NCI-H69 (cell line): Measurements from ENCODE around the gene KDELR3.

ENCODE experiments used
- DNase-seq: peaks from one replicate; lab custom pipeline; 2025; lab: John Stamatoyannopoulos, UW

The KDELR3 gene

GRCh38 chr22:38467904-38468442 lies at the start of gene KDELR3:
Gene KDELR3 (plus strand): TSS chr22:38468096. CDS start chr22:38468234, 138 bp downstream.
- DNase-seq = peak; percentile 66

GRCh38 chr22:38418589-38418988 lies 49.3 kb upstream of the KDELR3 start:
- no peak for DNase-seq

GRCh38 chr22:38419121-38419857 lies 48.6 kb upstream of the KDELR3 start:
- peak; percentile 44 for DNase-seq

GRCh38 chr22:38419858-38420160 lies 48.1 kb upstream of the KDELR3 start:
- no peak for DNase-seq

GRCh38 chr22:38420734-38421133 lies 47.2 kb upstream of the KDELR3 start:
- DNase-seq = no peak

GRCh38 chr22:38422611-38423511 lies 45.0 kb upstream of the KDELR3 start:
- DNase-seq = peak; percentile 95

GRCh38 chr22:38423512-38424503 lies 44.1 kb upstream of the KDELR3 start:
- DNase-seq = peak; percentile 83

GRCh38 chr22:38424525-38425080 lies 43.3 kb upstream of the KDELR3 start:
- DNase-seq = no peak

- no peak for DNase-seq
Observed at GRCh38 chr22:38426628-38427027, 41.3 kb upstream of the KDELR3 start.

GRCh38 chr22:38427465-38427864 lies 40.4 kb upstream of the KDELR3 start:
- DNase-seq = no peak

- DNase-seq = no peak
Observed at GRCh38 chr22:38427940-38428339, 40.0 kb upstream of the KDELR3 start.

- no peak for DNase-seq
Observed at GRCh38 chr22:38428714-38429113, 39.2 kb upstream of the KDELR3 start.

GRCh38 chr22:38429499-38430068 lies 38.3 kb upstream of the KDELR3 start:
- DNase-seq = peak; percentile 87

GRCh38 chr22:38431266-38432010 lies 36.5 kb upstream of the KDELR3 start:
- DNase-seq = no peak

- no peak for DNase-seq
Observed at GRCh38 chr22:38432264-38432663, 35.6 kb upstream of the KDELR3 start.

- DNase-seq = no peak
Observed at GRCh38 chr22:38433871-38434270, 34.0 kb upstream of the KDELR3 start.

GRCh38 chr22:38435010-38435409 lies 32.9 kb upstream of the KDELR3 start:
- DNase-seq = peak; percentile 26

GRCh38 chr22:38435965-38436364 lies 31.9 kb upstream of the KDELR3 start:
- DNase-seq = no peak

- DNase-seq = no peak
Observed at GRCh38 chr22:38436629-38437395, 31.1 kb upstream of the KDELR3 start.

- DNase-seq = no peak
Observed at GRCh38 chr22:38437416-38437815, 30.5 kb upstream of the KDELR3 start.
